NCI-H82 treated with DMSO at 0.1 percent for 48 hours (cell line): ENCODE measurements around the gene LHPP.

Experiments used
- DNase-seq: peaks from one replicate; lab custom pipeline; 2025; ENCODE audit not compliant: unreplicated experiment; lab: John Stamatoyannopoulos, UW

The LHPP gene

GRCh38 chr10:124621637-124622036, 160.0 kb downstream of the LHPP start:
- no peak for DNase-seq

- DNase-seq, result no peak
Measured at GRCh38 chr10:124622158-124622557, 160.5 kb downstream of the LHPP start.

- no peak for DNase-seq
Measured at GRCh38 chr10:124622866-124623536, 161.4 kb downstream of the LHPP start.

GRCh38 chr10:124624006-124624405, 162.4 kb downstream of the LHPP start:
- no peak for DNase-seq

GRCh38 chr10:124624466-124624865, 162.8 kb downstream of the LHPP start:
- DNase-seq, result no peak

- DNase-seq, result no peak
Measured at GRCh38 chr10:124624895-124625294, 163.3 kb downstream of the LHPP start.

GRCh38 chr10:124625831-124626238, 164.2 kb downstream of the LHPP start:
- DNase-seq, result no peak

GRCh38 chr10:124626759-124627380, 165.2 kb downstream of the LHPP start:
- DNase-seq, result no peak

GRCh38 chr10:124627866-124628675, 166.4 kb downstream of the LHPP start:
- no peak for DNase-seq

- DNase-seq, result no peak
Measured at GRCh38 chr10:124628676-124629021, 167.0 kb downstream of the LHPP start.

GRCh38 chr10:124629415-124629814, 167.8 kb downstream of the LHPP start:
- DNase-seq, result no peak

GRCh38 chr10:124629842-124630241, 168.2 kb downstream of the LHPP start:
- no peak for DNase-seq

- no peak for DNase-seq
Measured at GRCh38 chr10:124630551-124630950, 168.9 kb downstream of the LHPP start.

GRCh38 chr10:124632064-124632531, 170.5 kb downstream of the LHPP start:
- DNase-seq, result no peak

- DNase-seq, result no peak
Measured at GRCh38 chr10:124632566-124632965, 170.9 kb downstream of the LHPP start.

GRCh38 chr10:124636271-124636995, 174.8 kb downstream of the LHPP start:
- DNase-seq, result no peak

- no peak for DNase-seq
Measured at GRCh38 chr10:124637091-124637700, 175.6 kb downstream of the LHPP start.

- no peak for DNase-seq
Measured at GRCh38 chr10:124637746-124638145, 176.1 kb downstream of the LHPP start.

- DNase-seq, result no peak
Measured at GRCh38 chr10:124639206-124639605, 177.6 kb downstream of the LHPP start.

- no peak for DNase-seq
Measured at GRCh38 chr10:124639646-124640045, 178.0 kb downstream of the LHPP start.

GRCh38 chr10:124640056-124640455, 178.4 kb downstream of the LHPP start:
- DNase-seq, result no peak
